Measurements from ENCODE around the gene UBE2O.

The UBE2O gene

GRCh38 chr17:76398523-76399174 is 54.3 kb downstream of the UBE2O start:
- Histone ChIP-seq H3K27ac (ENCODE audit: low read depth, low read length, severe bottlenecking) (no peak overlapping the region), H3K4me1 (ENCODE audit: control insufficient read depth, insufficient read depth, low read length, poor library complexity, severe bottlenecking) (no peaks in the 10 kb centered on the region), H3K36me3 (ENCODE audit: control insufficient read depth, insufficient read depth, low read length) (peaks cover 88% of the 10 kb centered on the region), H3K9me3 (ENCODE audit: control insufficient read depth, low read length) (no peaks in the 10 kb centered on the region), H3K4me3 (ENCODE audit: extremely low read depth, insufficient read depth, low read length, poor library complexity, severe bottlenecking) (no peak overlapping the region)
- WGBS, 2 experiments (ENCODE audit: insufficient coverage in 2 of 2) = 92 to 93% methylated on average over 20 of the region's 20 CpGs

DNA sequence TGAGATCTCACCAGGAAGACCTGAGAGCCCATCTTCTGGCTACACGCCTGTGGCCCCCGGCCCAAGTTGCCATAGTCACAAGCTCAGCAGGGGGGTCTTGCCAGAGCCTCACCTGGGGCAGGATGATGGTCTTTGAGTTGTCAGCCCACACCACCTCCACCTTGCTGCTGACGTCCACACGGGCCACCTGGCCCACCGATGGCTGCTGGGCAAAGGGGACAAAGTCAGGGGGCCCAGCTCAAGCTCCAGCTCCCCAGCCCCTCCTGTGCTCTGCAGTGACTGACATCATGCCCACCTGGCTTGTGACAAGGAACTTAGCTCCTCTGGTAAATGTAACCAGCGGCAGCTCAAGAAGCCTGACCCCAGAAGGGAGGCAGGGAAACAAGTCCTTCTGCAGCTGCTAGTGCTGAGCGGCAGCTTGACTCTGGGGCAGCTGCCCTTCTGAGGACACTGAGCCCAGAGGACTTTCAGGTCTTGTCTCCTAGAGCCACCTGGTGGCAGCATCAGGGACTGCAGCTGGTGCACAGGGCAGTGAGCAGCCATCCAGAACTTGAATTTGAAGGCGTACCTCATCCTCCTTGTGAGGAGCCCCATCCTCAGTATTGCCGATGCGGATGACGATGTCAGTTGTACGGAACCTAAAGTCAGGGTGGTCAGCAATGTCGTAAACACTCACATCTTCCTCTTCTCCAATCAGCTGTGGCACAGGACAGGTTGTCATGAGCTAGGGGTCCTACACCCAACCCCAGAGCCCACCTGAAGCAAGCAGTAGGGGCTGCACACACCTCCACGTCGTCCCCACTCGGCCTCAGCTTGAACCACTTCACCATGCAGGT is 55.0 kb downstream of the UBE2O start:
- 76 to 83% methylated on average over 16 of the region's 16 CpGs for WGBS, 2 experiments (ENCODE audit: insufficient coverage in 2 of 2)
- H3K36me3 ChIP-seq (ENCODE audit: control insufficient read depth, insufficient read depth, low read length) = peaks cover 84% of the 10 kb centered on the region
- H3K4me3 ChIP-seq (ENCODE audit: extremely low read depth, insufficient read depth, low read length, poor library complexity, severe bottlenecking) = no peak overlapping the region
- H3K9me3 ChIP-seq (ENCODE audit: control insufficient read depth, low read length) = no peaks in the 10 kb centered on the region
- no peaks in the 10 kb centered on the region for H3K4me1 ChIP-seq (ENCODE audit: control insufficient read depth, insufficient read depth, low read length, poor library complexity, severe bottlenecking)
- H3K27ac ChIP-seq (ENCODE audit: low read depth, low read length, severe bottlenecking) = no peak overlapping the region

- Histone ChIP-seq H3K36me3 (ENCODE audit: control insufficient read depth, insufficient read depth, low read length) (peaks cover 77% of the 10 kb centered on the region), H3K27ac (ENCODE audit: low read depth, low read length, severe bottlenecking) (no peak overlapping the region), H3K4me3 (ENCODE audit: extremely low read depth, insufficient read depth, low read length, poor library complexity, severe bottlenecking) (no peak overlapping the region), H3K9me3 (ENCODE audit: control insufficient read depth, low read length) (no peaks in the 10 kb centered on the region), H3K4me1 (ENCODE audit: control insufficient read depth, insufficient read depth, low read length, poor library complexity, severe bottlenecking) (no peaks in the 10 kb centered on the region)
- whole genome bisulfite sequencing, 2 experiments (ENCODE audit: insufficient coverage in 2 of 2) = 96 to 97% methylated on average over 5 to 6 of the region's 8 CpGs
Observed at GRCh38 chr17:76397184-76397583, 55.8 kb downstream of the UBE2O start.

- no peak overlapping the region for H3K4me3 ChIP-seq (ENCODE audit: extremely low read depth, insufficient read depth, low read length, poor library complexity, severe bottlenecking)
- 97 to 98% methylated on average over 15 of the region's 15 CpGs for WGBS, 2 experiments (ENCODE audit: insufficient coverage in 2 of 2)
- no peaks in the 10 kb centered on the region for H3K4me1 ChIP-seq (ENCODE audit: control insufficient read depth, insufficient read depth, low read length, poor library complexity, severe bottlenecking)
- peaks cover 71% of the 10 kb centered on the region for H3K36me3 ChIP-seq (ENCODE audit: control insufficient read depth, insufficient read depth, low read length)
- no peaks in the 10 kb centered on the region for H3K9me3 ChIP-seq (ENCODE audit: control insufficient read depth, low read length)
- no peak overlapping the region for H3K27ac ChIP-seq (ENCODE audit: low read depth, low read length, severe bottlenecking)
Observed at GRCh38 chr17:76395980-76396379, 57.0 kb downstream of the UBE2O start.

DNA sequence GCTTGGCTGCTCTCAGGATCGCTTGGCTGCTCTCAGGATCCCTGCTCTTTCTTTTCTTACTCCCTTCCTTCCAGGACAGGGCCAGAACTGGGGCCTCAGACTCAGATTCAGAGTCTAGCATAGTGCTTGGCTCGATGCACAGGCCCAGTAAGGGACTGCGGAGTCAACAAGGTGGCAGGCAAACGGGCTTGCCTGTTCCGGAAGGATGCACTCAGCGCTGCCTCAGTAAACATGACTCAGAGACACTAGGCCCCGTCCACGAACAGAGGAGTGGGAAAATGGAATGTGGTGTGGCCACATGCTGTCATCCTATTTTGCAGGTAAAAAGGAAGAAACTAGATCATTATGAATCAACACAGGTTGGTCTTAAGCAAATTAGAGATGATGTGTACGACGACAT is 58.8 kb downstream of the UBE2O start:
- H3K9me3 ChIP-seq (ENCODE audit: control insufficient read depth, low read length) = no peaks in the 10 kb centered on the region
- H3K27ac ChIP-seq (ENCODE audit: low read depth, low read length, severe bottlenecking) = no peak overlapping the region
- 96 to 98% methylated on average over 8 of the region's 10 CpGs for WGBS, 2 experiments (ENCODE audit: insufficient coverage in 2 of 2)
- peaks cover 71% of the 10 kb centered on the region for H3K36me3 ChIP-seq (ENCODE audit: control insufficient read depth, insufficient read depth, low read length)
- no peaks in the 10 kb centered on the region for H3K4me1 ChIP-seq (ENCODE audit: control insufficient read depth, insufficient read depth, low read length, poor library complexity, severe bottlenecking)
- no peak overlapping the region for H3K4me3 ChIP-seq (ENCODE audit: extremely low read depth, insufficient read depth, low read length, poor library complexity, severe bottlenecking)

DNA sequence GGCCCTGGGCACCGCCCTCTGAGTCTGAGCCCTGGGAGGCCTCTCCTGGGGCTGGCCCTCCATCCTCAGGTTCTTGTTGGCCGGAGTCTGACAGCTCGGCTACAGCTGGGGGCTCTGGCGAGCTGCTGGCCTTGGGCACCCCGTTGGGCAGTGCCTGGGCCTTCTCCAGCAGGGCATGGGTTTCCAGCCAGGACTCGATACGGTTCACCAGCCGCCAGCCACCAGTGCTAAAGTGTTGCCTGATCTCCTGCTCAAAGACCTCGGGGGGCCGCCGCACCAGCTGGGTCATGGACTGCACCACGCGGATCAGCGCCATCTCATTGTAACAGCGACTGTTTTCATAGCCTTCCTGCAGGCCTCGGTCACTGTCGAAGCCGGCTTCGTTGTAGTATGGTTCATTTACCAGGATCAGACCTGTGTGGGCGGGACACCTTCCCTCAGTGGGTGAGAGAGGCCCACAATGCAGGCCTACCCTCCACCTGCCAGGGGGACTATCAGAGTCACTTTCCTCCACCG is 61.7 kb downstream of the UBE2O start:
- Histone ChIP-seq H3K36me3 (ENCODE audit: control insufficient read depth, insufficient read depth, low read length) (peaks cover 65% of the 10 kb centered on the region), H3K9me3 (ENCODE audit: control insufficient read depth, low read length) (no peaks in the 10 kb centered on the region), H3K4me3 (ENCODE audit: extremely low read depth, insufficient read depth, low read length, poor library complexity, severe bottlenecking) (no peak overlapping the region), H3K4me1 (ENCODE audit: control insufficient read depth, insufficient read depth, low read length, poor library complexity, severe bottlenecking) (peaks cover 4% of the 10 kb centered on the region), H3K27ac (ENCODE audit: low read depth, low read length, severe bottlenecking) (no peak overlapping the region)
- 90 to 95% methylated on average over 20 to 21 of the region's 21 CpGs for WGBS, 2 experiments (ENCODE audit: insufficient coverage in 2 of 2)

- no peaks in the 10 kb centered on the region for H3K9me3 ChIP-seq (ENCODE audit: control insufficient read depth, low read length)
- no peak overlapping the region for H3K27ac ChIP-seq (ENCODE audit: low read depth, low read length, severe bottlenecking)
- H3K4me1 ChIP-seq (ENCODE audit: control insufficient read depth, insufficient read depth, low read length, poor library complexity, severe bottlenecking) = peaks cover 9% of the 10 kb centered on the region
- WGBS, 2 experiments (ENCODE audit: insufficient coverage in 2 of 2) = 80 to 81% methylated on average over 10 to 11 of the region's 11 CpGs
- peaks cover 57% of the 10 kb centered on the region for H3K36me3 ChIP-seq (ENCODE audit: control insufficient read depth, insufficient read depth, low read length)
- no peak overlapping the region for H3K4me3 ChIP-seq (ENCODE audit: extremely low read depth, insufficient read depth, low read length, poor library complexity, severe bottlenecking)
Observed at GRCh38 chr17:76390003-76390421, 62.9 kb downstream of the UBE2O start.

GRCh38 chr17:76388966-76389888 is 63.7 kb downstream of the UBE2O start:
- Histone ChIP-seq H3K4me1 (ENCODE audit: control insufficient read depth, insufficient read depth, low read length, poor library complexity, severe bottlenecking) (peaks cover 9% of the 10 kb centered on the region), H3K27ac (ENCODE audit: low read depth, low read length, severe bottlenecking) (no peak overlapping the region), H3K9me3 (ENCODE audit: control insufficient read depth, low read length) (no peaks in the 10 kb centered on the region), H3K36me3 (ENCODE audit: control insufficient read depth, insufficient read depth, low read length) (peaks cover 55% of the 10 kb centered on the region), H3K4me3 (ENCODE audit: extremely low read depth, insufficient read depth, low read length, poor library complexity, severe bottlenecking) (no peak overlapping the region)
- WGBS, 2 experiments (ENCODE audit: insufficient coverage in 2 of 2) = 88 to 90% methylated on average over 13 to 14 of the region's 16 CpGs

GRCh38 chr17:76386966-76387765 is 65.8 kb downstream of the UBE2O start:
- Histone ChIP-seq H3K27ac (ENCODE audit: low read depth, low read length, severe bottlenecking) (no peak overlapping the region), H3K36me3 (ENCODE audit: control insufficient read depth, insufficient read depth, low read length) (peaks cover 46% of the 10 kb centered on the region), H3K4me1 (ENCODE audit: control insufficient read depth, insufficient read depth, low read length, poor library complexity, severe bottlenecking) (peaks cover 9% of the 10 kb centered on the region), H3K4me3 (ENCODE audit: extremely low read depth, insufficient read depth, low read length, poor library complexity, severe bottlenecking) (no peak overlapping the region), H3K9me3 (ENCODE audit: control insufficient read depth, low read length) (no peaks in the 10 kb centered on the region)
- WGBS, 2 experiments (ENCODE audit: insufficient coverage in 2 of 2) = 95 to 98% methylated on average over 27 to 28 of the region's 31 CpGs
